RWPE2 (cell line): ENCODE data around the gene POLR1G.

Experiments used
- ATAC-seq: fragments of 200-7000 bp; cut with Tn5 transposase; 3 replicates; pipeline ENCODE4 v1.9.1; 2021; ENCODE audit warnings: low read depth
- DNase-seq: peaks from one replicate; pipeline ENCODE4 v3.0.0-alpha.2; 2020; ENCODE audit warnings: low spot score
- H3K27ac ChIP-seq: fragments of 450-650 bp; 2 replicates; pipeline ENCODE4 v1.5.1; 2017; ENCODE audit warnings: mild to moderate bottlenecking; ENCODE audit not compliant: poor library complexity, severe bottlenecking
- H3K27me3 ChIP-seq: fragments of 250-450 bp; sonication (Bioruptor Pico); 2 replicates; pipeline ENCODE4 v1.5.1; 2021; ENCODE audit warnings: mild to moderate bottlenecking, moderate library complexity; ENCODE audit not compliant: insufficient read depth, poor library complexity, severe bottlenecking
- H3K36me3 ChIP-seq: fragments of 250-450 bp; sonication (Bioruptor Pico); 2 replicates; pipeline ENCODE4 v1.5.1; 2020; ENCODE audit warnings: low read depth, mild to moderate bottlenecking, moderate library complexity
- H3K4me1 ChIP-seq: fragments of 250-450 bp; sonication (Bioruptor Pico); 2 replicates; pipeline ENCODE4 v1.5.1; 2021; ENCODE audit warnings: mild to moderate bottlenecking, moderate library complexity; ENCODE audit not compliant: insufficient read depth, poor library complexity, severe bottlenecking
- H3K4me3 ChIP-seq: fragments of 250-450 bp; sonication (Bioruptor Pico); 2 replicates; pipeline ENCODE4 v1.5.1; 2021; ENCODE audit warnings: mild to moderate bottlenecking, moderate library complexity; ENCODE audit not compliant: severe bottlenecking
- H3K9me3 ChIP-seq: fragments of 250-450 bp; sonication (Bioruptor Pico); 2 replicates; pipeline ENCODE4 v1.5.1; 2021; ENCODE audit warnings: mild to moderate bottlenecking, moderate library complexity; ENCODE audit not compliant: severe bottlenecking
- CTCF ChIP-seq: fragments of 450-650 bp; IDR thresholded peaks from one replicate; pipeline ENCODE4 v1.5.1; 2017; ENCODE audit warnings: mild to moderate bottlenecking, moderate library complexity; ENCODE audit not compliant: poor library complexity, severe bottlenecking

Gene POLR1G

GRCh38 chr19:45420356-45420755 lies 13.9 kb downstream of the POLR1G start:
- DNase-seq (no peak), ATAC-seq (no peak)
- no peaks in the 10 kb centered on the region for H3K9me3 ChIP-seq
- TF ChIP-seq CTCF, result no peak
- H3K36me3 ChIP-seq, result peaks cover 57% of the 10 kb centered on the region
- no peak overlapping the region for H3K4me3 ChIP-seq
- no peaks in the 10 kb centered on the region for H3K27me3 ChIP-seq
- H3K27ac ChIP-seq, result peak overlapping the region; percentile 100
- peaks cover 10% of the 10 kb centered on the region for H3K4me1 ChIP-seq

- Histone ChIP-seq H3K36me3 (peaks cover 53% of the 10 kb centered on the region), H3K27ac (peak overlapping the region; percentile 100), H3K27me3 (no peaks in the 10 kb centered on the region), H3K9me3 (no peaks in the 10 kb centered on the region), H3K4me3 (no peak overlapping the region), H3K4me1 (peaks cover 15% of the 10 kb centered on the region)
- ATAC-seq (no peak), DNase-seq (no peak)
- no peak for TF ChIP-seq CTCF
Observed at GRCh38 chr19:45420871-45421270, 14.4 kb downstream of the POLR1G start.

- Histone ChIP-seq H3K4me3 (peak overlapping the region; percentile 46), H3K9me3 (no peaks in the 10 kb centered on the region), H3K36me3 (peaks cover 42% of the 10 kb centered on the region), H3K27ac (peak overlapping the region; percentile 100), H3K4me1 (peaks cover 17% of the 10 kb centered on the region), H3K27me3 (no peaks in the 10 kb centered on the region)
- no peak for TF ChIP-seq CTCF
- DNase-seq, result no peak
- no peak for ATAC-seq
Observed at GRCh38 chr19:45421947-45422498, 15.6 kb downstream of the POLR1G start.

- peak overlapping the region; percentile 100 for H3K27ac ChIP-seq
- no peak for DNase-seq
- no peaks in the 10 kb centered on the region for H3K9me3 ChIP-seq
- no peaks in the 10 kb centered on the region for H3K27me3 ChIP-seq
- no peak for TF ChIP-seq CTCF
- H3K4me1 ChIP-seq, result peaks cover 17% of the 10 kb centered on the region
- H3K4me3 ChIP-seq, result peak overlapping the region; percentile 46
- peaks cover 31% of the 10 kb centered on the region for H3K36me3 ChIP-seq
- no peak for ATAC-seq
Observed at GRCh38 chr19:45423033-45423588, 16.7 kb downstream of the POLR1G start.

GRCh38 chr19:45423589-45424190 lies 17.2 kb downstream of the POLR1G start, which contains the start of gene ERCC1:
Gene ERCC1 (minus strand): TSS chr19:45423917. CDS start chr19:45423374, 543 bp downstream.
- H3K27ac ChIP-seq, result peak within 1 kb of the TSS; percentile 100
- H3K9me3 ChIP-seq, result no peaks in the 10 kb centered on the region
- DNase-seq (peak; percentile 100), ATAC-seq (peak; percentile 85)
- TF ChIP-seq CTCF, result no peak
- H3K36me3 ChIP-seq, result peaks cover 25% of the 10 kb centered on the region
- peaks cover 17% of the 10 kb centered on the region for H3K4me1 ChIP-seq
- peak within 1 kb of the TSS; percentile 46 for H3K4me3 ChIP-seq
- no peaks in the 10 kb centered on the region for H3K27me3 ChIP-seq
